HL-60 (cell line): Measurements from ENCODE around the gene ATE1.

Experiments used
- DNase-seq, 2 experiments: peaks; one replicate each; pipeline ENCODE4 v3.0.0-alpha.2; 2010 to 2020; ENCODE audit warnings: low read depth in 1 of 2, low spot score in 1 of 2
- H3K27ac ChIP-seq: fragments of 250-450 bp; sonication (Bioruptor Pico); replicated peaks from 2 replicates; pipeline ENCODE4 v1.5.1; 2020; ENCODE audit warnings: mild to moderate bottlenecking, moderate library complexity
- H3K27me3 ChIP-seq: fragments of 250-450 bp; sonication (Bioruptor Pico); 2 replicates; pipeline ENCODE4 v1.5.1; 2021; ENCODE audit warnings: mild to moderate bottlenecking, moderate library complexity; ENCODE audit not compliant: insufficient read depth, poor library complexity, severe bottlenecking
- H3K4me3 ChIP-seq: replicated peaks from 2 replicates; pipeline ENCODE4 v1.5.1; 2011; ENCODE audit warnings: mild to moderate bottlenecking, control low read depth, low read length; ENCODE audit not compliant: insufficient read depth
- GABPA ChIP-seq: IDR thresholded peaks from 2 replicates; pipeline ENCODE4 v1.6.1; 2012; ENCODE audit warnings: low read depth
- POLR2AphosphoS5 ChIP-seq: IDR thresholded peaks from 2 replicates; pipeline ENCODE4 v1.6.1; 2012; ENCODE audit warnings: low read depth
- REST ChIP-seq: IDR thresholded peaks from 2 replicates; pipeline ENCODE4 v1.6.1; 2012; ENCODE audit warnings: low read depth; ENCODE audit not compliant: insufficient replicate concordance
- SPI1 ChIP-seq: IDR thresholded peaks from 2 replicates; pipeline ENCODE4 v1.6.1; 2012; ENCODE audit warnings: low read depth, mild to moderate bottlenecking, borderline replicate concordance
- TF ChIP-seq, protein P1 (sequence below): IDR thresholded peaks from one replicate; pipeline ENCODE4 v1.5.1; 2011; ENCODE audit warnings: low read length, control low read depth, inconsistent platforms; ENCODE audit not compliant: insufficient read depth

ATE1 gene

DNA sequence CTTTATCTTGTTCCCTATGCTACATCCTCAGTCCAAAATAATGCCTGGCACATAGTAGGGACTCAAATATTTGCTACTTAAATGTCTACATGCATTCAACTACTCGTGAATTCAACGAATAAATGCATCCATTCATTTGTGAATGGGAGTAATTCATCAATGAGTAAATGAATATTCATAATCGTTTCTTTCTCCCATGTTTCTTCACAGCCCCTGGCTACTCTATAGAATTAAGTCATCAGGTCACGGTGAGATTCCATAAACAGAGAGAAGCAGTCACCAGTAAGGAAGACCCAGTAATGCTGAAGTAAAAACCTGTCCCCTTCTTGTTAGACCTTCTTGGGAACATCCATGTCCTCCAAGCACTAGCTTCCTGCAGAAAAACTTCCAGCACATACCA, 48.4 kb downstream of the ATE1 start:
- Histone ChIP-seq H3K4me3 (no peak overlapping the region), H3K27me3 (no peaks in the 10 kb centered on the region), H3K27ac (no peak overlapping the region)
- TF ChIP-seq GABPA = no peak
- TF ChIP-seq SPI1 = no peak
- TF ChIP-seq, protein P1, sequence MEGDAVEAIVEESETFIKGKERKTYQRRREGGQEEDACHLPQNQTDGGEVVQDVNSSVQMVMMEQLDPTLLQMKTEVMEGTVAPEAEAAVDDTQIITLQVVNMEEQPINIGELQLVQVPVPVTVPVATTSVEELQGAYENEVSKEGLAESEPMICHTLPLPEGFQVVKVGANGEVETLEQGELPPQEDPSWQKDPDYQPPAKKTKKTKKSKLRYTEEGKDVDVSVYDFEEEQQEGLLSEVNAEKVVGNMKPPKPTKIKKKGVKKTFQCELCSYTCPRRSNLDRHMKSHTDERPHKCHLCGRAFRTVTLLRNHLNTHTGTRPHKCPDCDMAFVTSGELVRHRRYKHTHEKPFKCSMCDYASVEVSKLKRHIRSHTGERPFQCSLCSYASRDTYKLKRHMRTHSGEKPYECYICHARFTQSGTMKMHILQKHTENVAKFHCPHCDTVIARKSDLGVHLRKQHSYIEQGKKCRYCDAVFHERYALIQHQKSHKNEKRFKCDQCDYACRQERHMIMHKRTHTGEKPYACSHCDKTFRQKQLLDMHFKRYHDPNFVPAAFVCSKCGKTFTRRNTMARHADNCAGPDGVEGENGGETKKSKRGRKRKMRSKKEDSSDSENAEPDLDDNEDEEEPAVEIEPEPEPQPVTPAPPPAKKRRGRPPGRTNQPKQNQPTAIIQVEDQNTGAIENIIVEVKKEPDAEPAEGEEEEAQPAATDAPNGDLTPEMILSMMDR = no peak
- no peak for TF ChIP-seq POLR2AphosphoS5
- TF ChIP-seq REST = no peak
- no peak for DNase-seq

- no peak overlapping the region for H3K4me3 ChIP-seq
- DNase-seq = no peak
- no peak for TF ChIP-seq POLR2AphosphoS5
- TF ChIP-seq SPI1 = no peak
- TF ChIP-seq REST = no peak
- TF ChIP-seq GABPA = no peak
- TF ChIP-seq, protein P1 = no peak
- no peak overlapping the region for H3K27ac ChIP-seq
- H3K27me3 ChIP-seq = no peaks in the 10 kb centered on the region
These were observed 54.6 kb downstream of the ATE1 start for GRCh38 chr10:121873236-121873635.

- no peak overlapping the region for H3K4me3 ChIP-seq
- no peak for DNase-seq
- no peak overlapping the region for H3K27ac ChIP-seq
- TF ChIP-seq GABPA = no peak
- no peak for TF ChIP-seq POLR2AphosphoS5
- TF ChIP-seq, protein P1 = no peak
- TF ChIP-seq REST = no peak
- TF ChIP-seq SPI1 = no peak
- H3K27me3 ChIP-seq = no peaks in the 10 kb centered on the region
These were observed 57.4 kb downstream of the ATE1 start for GRCh38 chr10:121870413-121870812.
